Stimulated activated CD4-positive, alpha-beta T cell treated with anti-CD3 and anti-CD28 coated beads, TNF-alpha, amount 100 ng/mL, for 24 hours (primary cell): ENCODE data around the gene SPAG7.
A peak's percentile ranks its signal among the peaks of the same experiment; 100 is the strongest.

Source experiments
- DNase-seq, 3 experiments: peaks; one replicate each; pipeline ENCODE4 v3.0.0-alpha.2; 2020; ENCODE audit warnings: low read depth in 3 of 3

Gene SPAG7, protein sequence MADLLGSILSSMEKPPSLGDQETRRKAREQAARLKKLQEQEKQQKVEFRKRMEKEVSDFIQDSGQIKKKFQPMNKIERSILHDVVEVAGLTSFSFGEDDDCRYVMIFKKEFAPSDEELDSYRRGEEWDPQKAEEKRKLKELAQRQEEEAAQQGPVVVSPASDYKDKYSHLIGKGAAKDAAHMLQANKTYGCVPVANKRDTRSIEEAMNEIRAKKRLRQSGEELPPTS

DNA sequence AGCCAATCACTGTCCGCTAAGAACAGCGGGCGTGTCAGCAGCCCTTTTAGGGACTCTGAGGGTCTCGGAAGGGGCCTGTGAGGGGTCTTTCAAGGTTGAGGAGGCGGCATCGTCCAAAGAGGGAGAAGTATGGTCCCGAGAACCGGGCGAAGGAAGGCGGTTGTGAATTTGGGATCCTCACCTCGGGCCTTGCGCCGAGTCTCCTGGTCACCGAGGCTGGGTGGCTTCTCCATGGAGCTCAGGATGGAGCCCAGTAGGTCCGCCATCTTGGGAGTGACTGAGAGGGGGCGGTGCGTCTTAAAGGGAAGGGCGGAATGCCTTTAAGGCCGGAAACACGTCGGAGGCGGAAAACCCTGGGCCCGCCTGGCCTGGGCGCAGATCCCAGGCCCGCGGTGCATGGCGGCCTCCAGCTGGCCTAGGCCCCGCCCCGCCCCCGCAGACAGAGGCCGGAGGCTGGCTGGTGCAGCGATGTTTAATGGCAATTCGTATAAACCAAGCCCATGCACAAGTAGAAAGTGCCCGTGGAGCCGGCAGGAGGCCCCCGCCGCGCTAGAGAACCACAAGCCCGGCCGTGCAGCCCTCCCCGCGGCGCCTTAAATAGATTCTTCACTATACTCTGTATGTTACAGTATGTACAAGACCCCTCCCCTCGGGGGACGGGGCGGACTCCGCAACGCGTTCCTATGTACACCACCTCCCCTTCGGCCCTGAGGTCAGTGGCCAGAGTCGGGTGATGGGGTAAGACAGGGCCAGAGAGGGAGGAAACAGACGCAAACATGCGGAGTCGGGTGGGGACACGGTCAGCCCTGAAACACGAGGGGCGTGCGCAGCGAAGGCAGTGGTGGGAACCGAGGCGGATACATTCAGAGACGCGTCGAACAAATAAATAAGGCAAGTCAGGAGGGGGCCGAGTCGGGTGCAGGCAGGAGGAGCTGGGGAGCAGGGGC is at the start of gene SPAG7:
Gene SPAG7, minus strand, starts transcription at position 279 of the 947 bp plus-strand sequence. Its CDS starts 13 bp downstream, at position 266.
- DNase-seq: peak; percentile 85 to 92 (median 89)

- DNase-seq: no peak
Measured at GRCh38 chr17:5014357-5014756, 46.7 kb upstream of the SPAG7 start.

- DNase-seq: peak in 1 of 3 experiments; percentile 22
Measured at GRCh38 chr17:5011928-5012327, 44.3 kb upstream of the SPAG7 start.

- DNase-seq: no peak
Measured at GRCh38 chr17:5003214-5003867, 35.7 kb upstream of the SPAG7 start.

DNA sequence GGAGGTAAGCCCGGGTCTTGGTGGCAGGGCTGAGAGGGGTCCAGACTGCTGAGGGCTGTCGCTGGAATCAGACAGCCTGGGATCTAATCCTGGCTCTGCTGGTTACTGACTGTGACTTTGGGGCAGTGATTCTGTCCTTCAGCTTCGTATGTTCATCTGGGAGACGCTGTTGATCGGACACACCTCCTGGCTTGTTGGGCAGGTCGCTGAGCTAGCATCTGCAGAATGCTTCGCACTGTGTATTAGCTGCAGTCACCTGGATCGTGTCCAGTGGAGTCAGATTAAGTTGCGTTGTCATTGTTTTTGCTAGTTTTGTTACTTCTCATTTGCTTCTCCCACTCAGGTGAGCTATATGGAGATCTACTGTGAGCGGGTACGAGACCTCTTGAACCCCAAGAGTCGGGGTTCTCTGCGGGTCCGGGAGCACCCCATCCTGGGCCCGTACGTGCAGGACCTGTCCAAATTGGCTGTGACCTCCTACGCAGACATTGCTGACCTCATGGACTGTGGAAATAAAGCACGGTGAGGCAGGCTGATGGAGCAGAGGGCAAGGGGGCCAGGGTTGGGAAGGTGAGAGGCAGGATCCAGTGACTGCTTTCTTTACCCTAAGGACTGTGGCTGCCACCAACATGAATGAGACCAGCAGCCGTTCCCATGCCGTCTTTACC is 34.6 kb upstream of the SPAG7 start:
- DNase-seq: no peak

DNA sequence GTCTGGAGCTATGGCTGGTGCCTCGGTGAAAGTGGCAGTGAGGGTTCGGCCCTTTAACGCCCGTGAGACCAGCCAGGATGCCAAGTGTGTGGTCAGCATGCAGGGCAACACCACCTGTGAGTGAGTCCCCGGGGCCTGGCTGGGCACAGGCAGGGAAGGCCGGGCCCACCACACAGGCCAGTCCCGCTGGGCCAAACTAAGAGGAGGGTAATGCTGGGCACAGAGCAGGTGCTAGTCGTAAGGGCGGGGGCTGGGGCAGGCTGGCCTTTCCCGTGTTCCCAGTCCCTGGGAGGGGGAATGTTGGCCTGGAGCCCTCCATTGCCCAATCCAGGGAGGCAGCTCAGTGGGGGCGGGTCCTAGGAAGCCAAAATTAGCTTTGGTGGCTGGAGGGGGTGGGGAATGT is 32.6 kb upstream of the SPAG7 start:
- no peak for DNase-seq

GRCh38 chr17:4999430-5000093 is 31.9 kb upstream of the SPAG7 start:
- DNase-seq: no peak

GRCh38 chr17:4998732-4999429 is 31.3 kb upstream of the SPAG7 start:
- no peak for DNase-seq

DNA sequence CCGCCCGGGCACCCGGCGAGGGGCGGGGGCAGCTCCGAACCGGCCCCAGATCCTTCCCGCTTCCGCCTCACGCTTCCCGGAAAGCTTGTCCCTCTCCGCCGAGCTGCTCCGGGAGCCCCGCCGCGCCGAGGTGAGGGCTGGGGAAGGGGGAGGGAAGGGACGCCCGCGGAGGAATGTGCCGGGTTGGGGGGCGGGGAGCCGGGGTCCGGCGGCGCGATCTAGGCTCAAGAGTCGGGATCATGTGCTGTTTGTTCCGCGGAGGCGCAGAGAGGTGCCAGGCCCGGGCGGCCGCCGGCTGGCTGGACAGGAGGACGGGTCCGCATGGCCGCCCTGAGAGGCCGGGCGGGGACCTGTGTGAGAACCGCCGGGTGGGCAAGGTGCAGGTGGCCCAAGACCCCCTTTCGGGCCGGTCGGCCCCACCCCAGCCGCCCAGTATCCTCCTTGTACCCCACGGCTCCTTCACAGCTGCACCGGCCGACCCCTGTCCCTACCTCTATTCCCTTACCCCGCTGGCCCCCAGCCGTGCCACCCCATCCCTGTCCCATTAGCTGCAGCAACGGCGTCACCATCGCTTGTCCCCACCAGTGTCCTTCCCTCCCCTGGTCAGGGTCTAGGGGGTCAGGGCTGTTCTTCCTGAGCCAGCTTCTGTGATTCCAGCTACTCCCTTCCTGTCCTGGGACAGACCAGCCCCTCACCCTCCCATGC is 30.6 kb upstream of the SPAG7 start:
- no peak for DNase-seq

GRCh38 chr17:4997302-4998026 is 29.8 kb upstream of the SPAG7 start, which contains the start of the genes INCA1 and KIF1C:
TSS of gene INCA1 (minus strand) at chr17:4997522. CDS start at chr17:4994437, 3,085 bp downstream.
TSS of gene KIF1C (plus strand) at chr17:4997950. CDS start at chr17:5000247, 2,297 bp downstream.
- peak; percentile 72 to 87 (median 78) for DNase-seq

- no peak for DNase-seq
Measured at GRCh38 chr17:4994081-4994595, 26.5 kb upstream of the SPAG7 start.

- no peak for DNase-seq
Measured at GRCh38 chr17:4987767-4988567, 20.4 kb upstream of the SPAG7 start.

- peak; percentile 74 to 89 (median 84) for DNase-seq
Measured at GRCh38 chr17:4986951-4987766, 19.5 kb upstream of the SPAG7 start, which contains the start of gene CAMTA2. TSS of gene CAMTA2 (minus strand) at chr17:4987675. CDS start at chr17:4986222, 1,453 bp downstream.

- DNase-seq: no peak
Measured at GRCh38 chr17:4986403-4986802, 18.8 kb upstream of the SPAG7 start.

DNA sequence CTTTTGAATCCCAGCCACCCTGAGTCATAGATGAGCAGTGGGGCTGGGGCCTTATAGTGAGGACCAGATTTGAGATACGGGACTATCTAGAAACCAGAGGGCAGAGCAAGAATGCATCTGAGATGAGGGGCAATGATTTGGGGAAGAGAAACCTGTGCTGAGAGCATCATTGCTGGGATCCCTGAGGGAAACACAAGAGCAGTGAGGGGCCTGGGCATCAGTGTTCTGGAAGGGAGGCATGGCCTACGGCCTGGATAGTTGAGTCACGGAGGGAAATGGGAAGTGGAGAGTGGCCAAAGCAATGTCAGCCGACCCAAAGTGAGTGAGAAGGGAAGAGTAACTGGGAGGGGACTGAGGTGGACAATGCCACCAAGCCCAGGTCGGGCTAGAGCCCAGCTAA is 14.7 kb upstream of the SPAG7 start:
- no peak for DNase-seq

DNA sequence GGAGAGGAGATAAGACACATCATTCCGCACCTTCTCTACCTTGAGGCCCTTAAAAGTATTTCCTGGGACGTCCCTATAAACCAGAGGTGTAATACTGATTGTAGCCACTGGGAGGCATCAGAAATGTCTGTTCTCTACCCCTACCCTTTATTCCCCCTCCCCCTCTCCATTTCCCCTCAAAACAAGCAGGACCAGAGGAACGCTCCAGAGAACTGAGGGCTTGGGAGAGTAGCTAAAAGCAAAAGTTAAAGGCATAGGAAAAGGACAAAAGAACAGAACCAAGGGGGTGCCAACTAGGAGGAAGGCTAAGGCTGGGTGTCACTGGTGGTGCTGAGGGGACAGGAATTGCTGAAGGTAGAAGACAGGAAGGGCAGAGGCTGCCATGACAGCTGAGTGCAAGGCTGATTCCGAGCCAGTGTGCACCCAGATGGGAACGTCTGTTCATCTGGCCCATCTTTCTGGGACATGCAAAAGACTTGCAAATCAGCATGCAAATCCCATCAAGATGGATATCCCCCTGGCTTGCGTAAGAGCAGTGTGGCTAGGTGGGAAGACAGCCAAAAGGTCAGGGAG is 13.1 kb upstream of the SPAG7 start:
- DNase-seq: peak in 1 of 3 experiments; percentile 54

GRCh38 chr17:4978726-4979125 is 11.1 kb upstream of the SPAG7 start:
- DNase-seq: no peak
